ENCODE measurements around the gene FGF18. TPM values are rescaled to one million over a fixed set of nuclear protein-coding genes. Genes with fewer than 3 reads are reported as not detected.

The FGF18 gene
- total and polyA plus RNA-seq, 2 donors (not counting 3 experiments of a cell fraction or from before 2014, with no cell fraction given) = 0.04 to 0.27 TPM

DNA sequence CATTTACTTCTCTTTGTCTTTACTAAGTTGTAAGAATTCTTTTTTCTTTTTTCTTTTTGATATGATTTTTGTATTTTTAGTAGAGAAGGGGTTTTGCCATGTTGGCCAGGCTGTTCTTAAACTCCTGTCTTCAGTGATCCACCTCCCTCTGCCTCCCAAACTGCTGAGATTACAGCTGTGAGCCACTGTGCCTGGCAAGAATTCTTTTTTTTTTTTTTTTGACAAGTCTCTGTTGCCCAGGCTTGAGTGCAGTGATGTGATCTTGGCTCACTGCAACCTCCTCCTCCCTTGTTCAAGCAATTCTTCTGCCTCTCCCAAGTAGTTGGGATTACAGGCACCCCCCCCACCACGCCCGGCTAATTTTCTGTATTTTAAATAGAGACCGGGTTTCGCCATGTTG is 21.8 kb upstream of the FGF18 start:
- Histone ChIP-seq H3K9me1 (replicated peaks; ENCODE audit: control insufficient read depth, extremely low read depth, insufficient read depth, low read length) (no peaks in the 10 kb centered on the region), H4K20me1 (replicated peaks; ENCODE audit: control insufficient read depth, extremely low read depth, insufficient read depth, low read length) (peaks cover 29% of the 10 kb centered on the region), H3K79me2 (ENCODE audit: control insufficient read depth, insufficient read depth, low read length) (peaks cover 93% of the 10 kb centered on the region), H3K4me1 (ENCODE audit: control insufficient read depth, extremely low read depth, insufficient read depth, low read length) (peaks cover 8% of the 10 kb centered on the region), H3K9ac (replicated peaks; ENCODE audit: extremely low read depth, insufficient read depth, low read length) (no peak overlapping the region), H3K4me2 (ENCODE audit: insufficient read depth, low read length) (no peak overlapping the region), H3K27ac (ENCODE audit: insufficient read depth, low read depth, low read length) (no peak overlapping the region), H3K27me3 (ENCODE audit: control insufficient read depth in 2 of 2, insufficient read depth in 2 of 2, low read length in 2 of 2) (no peaks in the 10 kb centered on the region), H3K4me3 (replicated peaks in 1 of 3; ENCODE audit: insufficient read depth in 1 of 3, low read depth in 1 of 3, low read length in 3 of 3) (no peak overlapping the region), H2AFZ (ENCODE audit: low read depth, low read length) (no peak overlapping the region), H3K36me3 (ENCODE audit: control insufficient read depth in 2 of 2, extremely low read depth in 1 of 2, insufficient read depth in 2 of 2, low read length in 2 of 2) (peaks cover 34 to 50% of the 10 kb centered on the region in 2 experiments), H3K9me3 (replicated peaks; ENCODE audit: control insufficient read depth, insufficient read depth, low read length) (no peaks in the 10 kb centered on the region)
- no TSS peak for BruUV-seq (replicated peaks)
- FAIRE-seq (no peak), DNase-seq (ENCODE audit: low read depth, low spot score) (no peak)
- CTCF ChIA-PET = no interaction called here
- POLR2A ChIA-PET = no interaction called here
- dilution Hi-C loops (cut with MboI; ENCODE audit: extremely low pct_ligation_motif_present, low sequenced_read_pairs) = no loop called here
- TF ChIP-seq GATA2 (IDR thresholded peaks at IDR 0.05; ENCODE audit: insufficient read depth, insufficient read length, low read depth, low read length) (no peak), FOS (IDR thresholded peaks at IDR 0.05; ENCODE audit: borderline replicate concordance, insufficient read depth, low read length) (no peak), MYC (IDR thresholded peaks at IDR 0.05; ENCODE audit: low read depth, low read length) (no peak), POLR2AphosphoS5 (IDR thresholded peaks at IDR 0.05; ENCODE audit: insufficient read depth, low read depth, low read length) (no peak), EZH2 (IDR thresholded peaks at IDR 0.05; ENCODE audit: borderline replicate concordance, low read depth, low read length, severe bottlenecking) (no peak), JUN (IDR thresholded peaks at IDR 0.05; ENCODE audit: borderline replicate concordance, insufficient read depth, insufficient read length, low read depth) (no peak), POLR2A (IDR thresholded peaks at IDR 0.05; ENCODE audit: low read depth, low read length) (no peak), MAX (IDR thresholded peaks at IDR 0.05; ENCODE audit: insufficient read depth, insufficient read length) (no peak)
- TF ChIP-seq, protein P1, sequence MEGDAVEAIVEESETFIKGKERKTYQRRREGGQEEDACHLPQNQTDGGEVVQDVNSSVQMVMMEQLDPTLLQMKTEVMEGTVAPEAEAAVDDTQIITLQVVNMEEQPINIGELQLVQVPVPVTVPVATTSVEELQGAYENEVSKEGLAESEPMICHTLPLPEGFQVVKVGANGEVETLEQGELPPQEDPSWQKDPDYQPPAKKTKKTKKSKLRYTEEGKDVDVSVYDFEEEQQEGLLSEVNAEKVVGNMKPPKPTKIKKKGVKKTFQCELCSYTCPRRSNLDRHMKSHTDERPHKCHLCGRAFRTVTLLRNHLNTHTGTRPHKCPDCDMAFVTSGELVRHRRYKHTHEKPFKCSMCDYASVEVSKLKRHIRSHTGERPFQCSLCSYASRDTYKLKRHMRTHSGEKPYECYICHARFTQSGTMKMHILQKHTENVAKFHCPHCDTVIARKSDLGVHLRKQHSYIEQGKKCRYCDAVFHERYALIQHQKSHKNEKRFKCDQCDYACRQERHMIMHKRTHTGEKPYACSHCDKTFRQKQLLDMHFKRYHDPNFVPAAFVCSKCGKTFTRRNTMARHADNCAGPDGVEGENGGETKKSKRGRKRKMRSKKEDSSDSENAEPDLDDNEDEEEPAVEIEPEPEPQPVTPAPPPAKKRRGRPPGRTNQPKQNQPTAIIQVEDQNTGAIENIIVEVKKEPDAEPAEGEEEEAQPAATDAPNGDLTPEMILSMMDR (IDR thresholded peaks at IDR 0.05; ENCODE audit: extremely low read depth in 1 of 2, insufficient read depth in 1 of 2, low read depth in 1 of 2, low read length in 2 of 2) = no peak
- intact Hi-C loops (cut with micrococcal nuclease) = no loop called here

All from endothelial cell of umbilical vein (primary cell).